Putamen (tissue), 1 donor: ENCODE results near the gene CDH7.

ENCODE experiments used
- DNase-seq: peaks from one replicate; pipeline ENCODE4 v3.0.0-alpha.2; 2016; ENCODE audit warnings: low spot score

Gene CDH7

DNA sequence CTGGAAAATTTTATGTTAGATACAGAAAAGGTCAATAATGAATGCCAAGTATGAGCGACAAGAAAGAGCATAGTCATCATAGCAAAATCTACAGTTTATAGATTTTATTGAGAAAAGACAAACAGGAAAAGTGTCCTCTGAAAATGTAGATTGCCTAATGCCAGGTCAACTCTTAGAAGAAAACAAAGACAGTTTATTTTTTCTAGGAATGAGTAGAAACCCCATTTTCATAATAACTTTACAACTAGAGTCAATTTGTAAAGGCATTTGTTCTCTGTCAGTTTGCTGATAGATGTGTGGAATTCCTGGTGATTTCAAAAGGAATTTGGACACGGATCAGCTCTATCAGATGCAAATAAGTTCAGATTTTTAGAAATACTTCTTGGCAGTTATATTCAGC lies 16.6 kb downstream of the CDH7 start:
- no peak for DNase-seq

GRCh38 chr18:65768120-65768778 lies 17.4 kb downstream of the CDH7 start:
- DNase-seq = no peak

GRCh38 chr18:65769652-65770051 lies 18.8 kb downstream of the CDH7 start:
- no peak for DNase-seq

- DNase-seq = no peak
Observed at GRCh38 chr18:65786474-65786873, 35.7 kb downstream of the CDH7 start.

- no peak for DNase-seq
Observed at GRCh38 chr18:65788373-65788772, 37.6 kb downstream of the CDH7 start.

DNA sequence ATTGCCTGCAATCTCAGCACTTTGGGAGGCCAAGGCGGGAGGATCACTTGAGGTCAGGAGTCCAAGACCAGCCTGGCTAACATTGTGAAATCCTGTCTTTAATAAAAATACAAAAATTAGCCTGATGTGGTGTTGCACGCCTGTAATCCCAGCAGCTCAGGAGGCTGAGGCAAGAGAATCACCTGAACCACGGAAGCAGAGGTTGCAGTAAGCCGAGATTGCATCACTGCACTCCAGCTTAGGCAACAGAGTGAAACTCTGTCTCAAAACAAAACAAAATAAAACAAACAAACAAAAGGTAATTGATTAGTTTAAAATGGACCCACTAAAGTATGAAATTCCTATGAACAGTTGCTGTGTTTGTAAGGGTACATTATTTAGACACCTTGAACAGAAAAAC lies 39.8 kb downstream of the CDH7 start:
- no peak for DNase-seq

GRCh38 chr18:65791719-65792118 lies 40.9 kb downstream of the CDH7 start:
- DNase-seq = no peak

GRCh38 chr18:65792456-65793074 lies 41.8 kb downstream of the CDH7 start:
- no peak for DNase-seq

GRCh38 chr18:65808759-65809158 lies 57.9 kb downstream of the CDH7 start:
- no peak for DNase-seq

GRCh38 chr18:65811307-65811706 lies 60.5 kb downstream of the CDH7 start:
- DNase-seq = no peak

DNA sequence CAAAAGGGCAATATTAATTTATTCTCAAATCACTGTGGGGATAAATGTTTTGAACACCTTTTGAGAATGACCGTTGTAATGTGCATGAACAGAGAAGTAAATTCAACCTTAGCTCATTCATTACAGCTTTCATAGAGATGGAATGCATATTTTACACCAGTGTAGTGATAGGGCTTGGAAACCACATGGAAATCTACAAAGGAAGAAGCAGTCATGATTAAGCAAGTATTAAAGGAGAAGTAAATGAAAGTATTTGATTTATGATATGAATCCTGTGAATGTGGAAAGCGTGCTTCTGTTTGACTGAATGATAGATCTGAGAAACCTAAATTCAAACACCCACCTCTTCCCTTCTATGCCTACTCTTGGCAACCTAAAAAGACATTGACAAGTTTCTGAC lies 64.7 kb downstream of the CDH7 start:
- DNase-seq = peak; percentile 67

- DNase-seq = no peak
Observed at GRCh38 chr18:65817178-65817577, 66.4 kb downstream of the CDH7 start.

- no peak for DNase-seq
Observed at GRCh38 chr18:65821911-65822310, 71.1 kb downstream of the CDH7 start.

- DNase-seq = no peak
Observed at GRCh38 chr18:65822826-65823225, 72.0 kb downstream of the CDH7 start.

GRCh38 chr18:65827444-65827843 lies 76.6 kb downstream of the CDH7 start:
- no peak for DNase-seq

- peak; percentile 58 for DNase-seq
Observed at GRCh38 chr18:65835881-65836280, 85.1 kb downstream of the CDH7 start.

- no peak for DNase-seq
Observed at GRCh38 chr18:65846107-65846506, 95.3 kb downstream of the CDH7 start.

DNA sequence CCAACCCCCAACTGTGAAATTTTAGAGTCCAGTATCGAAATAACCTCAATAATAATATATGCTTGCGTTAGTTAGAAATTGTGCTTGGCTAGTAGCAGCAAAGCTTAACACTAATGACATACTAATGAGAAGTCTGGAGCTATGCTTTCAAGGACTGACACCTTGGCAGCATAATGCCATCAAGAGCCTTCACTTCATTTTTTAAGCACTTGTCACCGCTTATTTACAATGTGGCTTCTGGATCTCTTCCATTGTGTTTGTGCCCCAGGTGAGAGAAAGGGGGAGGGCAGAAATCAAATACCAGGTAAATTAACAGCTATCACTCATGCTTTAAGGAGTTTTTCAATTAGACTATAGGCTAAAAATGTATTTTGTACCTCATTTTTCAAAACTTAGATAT lies 101.5 kb downstream of the CDH7 start:
- DNase-seq = no peak

DNA sequence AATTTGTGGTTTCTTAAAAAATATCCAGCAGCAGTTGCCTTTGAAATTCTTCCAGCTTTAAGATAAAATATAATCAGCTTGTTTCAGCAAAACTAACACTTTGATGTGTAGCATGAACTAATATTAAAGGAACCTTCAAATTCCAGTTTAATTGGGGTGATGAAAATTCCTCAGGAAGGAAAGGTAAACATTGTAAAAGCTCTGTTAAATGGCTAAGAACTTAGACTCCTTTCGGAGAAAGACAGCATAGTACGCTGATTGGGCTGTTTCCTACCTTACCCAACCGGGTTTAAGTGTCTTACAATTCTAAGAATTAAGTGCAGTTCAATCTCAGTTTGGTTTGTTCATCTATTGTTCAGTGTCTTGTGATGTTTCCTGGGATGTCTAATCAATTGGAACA lies 108.3 kb downstream of the CDH7 start:
- no peak for DNase-seq

DNA sequence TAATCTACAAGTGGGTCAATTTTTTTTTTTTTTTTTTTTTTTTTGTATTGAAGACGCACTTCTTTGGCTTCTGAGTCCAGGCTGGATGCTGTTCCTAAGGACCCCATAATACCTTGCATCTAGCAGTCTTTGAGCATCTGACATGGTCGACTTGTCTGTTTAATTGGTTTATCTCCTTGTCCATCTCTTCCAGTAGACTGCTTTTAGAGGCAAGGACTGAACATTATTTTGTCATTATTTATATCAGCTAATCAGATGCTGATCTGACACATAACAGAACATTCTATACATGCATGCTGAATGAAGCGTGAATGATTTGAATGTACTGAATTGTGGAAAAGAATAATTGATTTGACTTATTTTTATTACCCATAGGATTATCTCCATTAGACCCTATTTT lies 118.7 kb downstream of the CDH7 start:
- no peak for DNase-seq

- no peak for DNase-seq
Observed at GRCh38 chr18:65876310-65876709, 125.5 kb downstream of the CDH7 start.

DNA sequence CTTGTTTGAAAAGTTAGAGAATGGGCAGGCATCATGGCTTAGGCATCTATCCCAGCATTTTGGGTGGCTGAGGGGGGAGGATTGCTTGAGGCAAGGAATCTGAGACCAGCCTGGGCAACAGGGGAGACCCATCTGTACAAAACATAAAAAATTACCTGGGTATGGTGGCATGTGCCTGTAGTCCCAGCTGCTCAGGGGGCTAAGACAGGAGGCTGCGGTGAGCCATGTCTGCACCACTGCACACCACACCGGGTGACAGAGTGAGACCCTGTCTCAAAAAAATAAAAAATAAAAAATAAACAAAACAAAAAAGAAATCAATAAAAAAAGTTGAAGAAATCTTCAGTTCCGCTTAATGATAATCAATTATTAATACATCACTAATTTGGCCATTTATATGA lies 146.5 kb downstream of the CDH7 start:
- no peak for DNase-seq

GRCh38 chr18:65901522-65901921 lies 150.7 kb downstream of the CDH7 start:
- no peak for DNase-seq

DNA sequence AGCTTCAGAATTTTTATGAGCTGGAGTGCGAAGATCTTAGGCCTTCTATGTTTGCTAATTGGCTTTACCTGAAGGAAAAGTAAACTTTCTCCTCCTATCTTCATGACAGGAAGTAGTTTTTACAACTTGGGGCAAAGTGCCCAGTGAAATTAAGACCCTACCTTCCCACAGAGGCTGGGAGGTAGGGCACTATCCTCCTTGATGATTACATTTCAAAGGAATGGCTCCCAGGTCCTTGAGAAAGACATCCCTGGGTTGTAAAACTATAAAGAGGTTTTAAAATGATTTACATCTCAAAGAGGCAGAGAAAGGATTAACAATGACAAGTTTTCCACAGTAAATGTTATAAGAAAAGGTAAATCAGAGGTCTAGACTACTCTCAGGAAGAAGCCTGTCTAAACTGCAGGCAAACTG lies 155.8 kb downstream of the CDH7 start:
- DNase-seq = no peak
